GM13976 (cell line): ENCODE measurements around the gene TPRG1.

ENCODE experiments used
- DNase-seq: peaks from one replicate; pipeline ENCODE4 v3.0.0; 2012; ENCODE audit warnings: low spot score
- CTCF ChIP-seq: IDR thresholded peaks from 2 replicates; pipeline ENCODE4 v1.5.1; 2012; ENCODE audit warnings: borderline replicate concordance, mild to moderate bottlenecking; ENCODE audit not compliant: insufficient read depth; ENCODE audit errors: extremely low read depth, missing control alignments, control extremely low read depth
- in situ Hi-C: fragments of 300-500 bp; cut with MboI; formaldehyde crosslinking; loops from one replicate; pipeline ENCODE4 v1.12.0; 2022; ENCODE audit warnings: low sequenced_read_pairs, mixed read lengths, inconsistent platforms; ENCODE audit not compliant: unreplicated experiment

TPRG1 gene

GRCh38 chr3:189238071-189238470, 66.3 kb downstream of the TPRG1 start:
- no peak for TF ChIP-seq CTCF
- no peak for DNase-seq
- in situ Hi-C loops: no loop called here

GRCh38 chr3:189239616-189240015, 67.8 kb downstream of the TPRG1 start:
- no peak for TF ChIP-seq CTCF
- in situ Hi-C loops: no loop called here
- DNase-seq: no peak

GRCh38 chr3:189249987-189250386, 78.2 kb downstream of the TPRG1 start:
- no peak for TF ChIP-seq CTCF
- in situ Hi-C loops: no loop called here
- DNase-seq: no peak

- in situ Hi-C loops: no loop called here
- no peak for TF ChIP-seq CTCF
- DNase-seq: no peak
These were observed 86.5 kb downstream of the TPRG1 start for GRCh38 chr3:189258261-189258660.

- in situ Hi-C loops: no loop called here
- DNase-seq: no peak
- TF ChIP-seq CTCF: no peak
These were observed 89.1 kb downstream of the TPRG1 start for GRCh38 chr3:189260556-189261493.

GRCh38 chr3:189262746-189263145, 91.0 kb downstream of the TPRG1 start:
- in situ Hi-C loops: no loop called here
- DNase-seq: no peak

More at GRCh38 chr3:189262746-189263145, 91.0 kb downstream of the TPRG1 start:
- no peak for TF ChIP-seq CTCF
